Adrenal gland (tissue), 12 donors: Measurements from ENCODE around the gene SLC7A1. TPM values are rescaled to one million over a fixed set of nuclear protein-coding genes. Genes with fewer than 3 reads are reported as not detected.

ENCODE experiments used
- DNase-seq, 7 donors: peaks; one replicate each; pipeline ENCODE4 v3.0.0-alpha.2; 2019 to 2020
- H3K27ac ChIP-seq, 5 donors: fragments of 200-600 bp; sonication (generic) in 4 of 5; 1 replicate in 3 of 5; 2 replicates in 2 of 5; pipeline versions ENCODE4 v1.5.1 to v1.8.0; 2016 to 2020; ENCODE audit warnings: mild to moderate bottlenecking in 1 of 5
- H3K27me3 ChIP-seq: fragments of 200-600 bp; 2 replicates; pipeline ENCODE4 v1.8.0; 2021
- H3K36me3 ChIP-seq, 2 donors: fragments of 200-600 bp; replicated peaks in 1 of 2; 1 replicate in 1 of 2; 2 replicates in 1 of 2; pipeline versions ENCODE4 v1.5.1 to v1.8.0; 2018 to 2022
- H3K4me1 ChIP-seq, 2 donors: fragments of 200-600 bp; replicated peaks in 1 of 2; 1 replicate in 1 of 2; 2 replicates in 1 of 2; pipeline versions ENCODE4 v1.5.1 to v1.8.0; 2018 to 2021
- H3K4me3 ChIP-seq, 4 donors: fragments of 200-600 bp; sonication (generic) in 3 of 4; one replicate each; pipeline ENCODE4 v1.5.1; 2016 to 2018
- H3K9me3 ChIP-seq, 3 donors: fragments of 200-600 bp; sonication (generic) in 1 of 3; replicated peaks in 1 of 3; 1 replicate in 2 of 3; 2 replicates in 1 of 3; pipeline versions ENCODE4 v1.5.1 to v1.8.0; 2016 to 2021
- CTCF ChIP-seq, 6 experiments: fragments of 450-650 bp in 4 of 6; fragments of 200-600 bp in 2 of 6; sonication (generic) in 1 of 6; IDR thresholded peaks; 1 replicate in 5 of 6; 2 replicates in 1 of 6; pipeline versions ENCODE4 v1.5.1 to v1.8.0; 2016 to 2021; ENCODE audit warnings: antibody characterized with exemption in 6 of 6, mild to moderate bottlenecking in 2 of 6, moderate library complexity in 1 of 6
- POLR2A ChIP-seq, 2 donors: fragments of 450-650 bp; IDR thresholded peaks; one replicate each; pipeline ENCODE4 v1.6.1; 2017; ENCODE audit warnings: antibody characterized with exemption in 2 of 2, mild to moderate bottlenecking in 2 of 2, moderate library complexity in 1 of 2
- WGBS, 4 donors: extraction: QIAGEN DNeasy Blood & Tissue Kit in 2 of 4; methylation state at CpG; one replicate each; pipeline versions ENCODE4 v1.1.5 to v1.1.7; 2013 to 2017; 5-methylcytosine and 5-hydroxymethylcytosine counted together
- intact Hi-C, 2 donors: fragments of 100-400 bp; cut with DNase I; formaldehyde crosslinking; loops; one replicate each; pipeline versions ENCODE4 v1.14.1 to v1.15.0; 2022 to 2023
- polyA plus RNA-seq, 3 donors: library from polyadenylated mRNA; stranded (reverse); fragments of 200-250 nt in 2 of 3; fragments of 350-450 nt in 1 of 3; fragmentation: Illumina TruSeq in 1 of 3; extraction: RNeasy Lipid Tissue Mini Kit (QIAGEN cat#74804) in 1 of 3; gene quantifications; one replicate each; pipeline ENCODE4 v1.2.3, GENCODE V29; 2013 to 2014
- total RNA-seq, 9 donors: library from RNA; depleted of rRNA in 4 of 9; stranded (reverse); fragments of >200 nt in 4 of 9; fragments of 120-200 nt in 1 of 9; fragmentation: NEBNext Ultra II Directional in 1 of 9; extraction: Animal tissue kit (Norgen Biotek cat#: 25700) in 1 of 9; gene quantifications; one replicate each; pipeline versions ENCODE4 v1.1.0 to v1.2.4, GENCODE V29; 2013 to 2023
- donor health status: healthy with polysubstance abuse.
- donor health status: Bipolar disorder and iron deficiency.
- donor health status: DM: yes; HTN: yes; CAD: no.
- donor health status: DM: no; HTN: no; CAD: no.
- donor health status: DM: no; HTN: no; CAD: no.
- donor health status: DM: yes; HTN: yes; CAD: no.

Gene SLC7A1
- total and polyA plus RNA-seq, 12 donors: 2.2 to 87.6 (median 6.2) TPM

- 94 to 97% (median 95%) methylated on average over 14 of the region's 14 CpGs for WGBS, 4 donors
- TF ChIP-seq POLR2A (IDR thresholded peaks at IDR 0.05) (no peak), CTCF (IDR thresholded peaks at IDR 0.05) (no peak)
- H3K9me3 ChIP-seq: no peaks in the 10 kb centered on the region
- H3K4me1 ChIP-seq: peaks cover 0 to 4% of the 10 kb centered on the region in 2 donors
- intact Hi-C loops: loop anchor here (5.0 kb wide), 2 partner anchors 197 to 607 kb away; no protein-coding TSS in a partner anchor
- H3K27ac ChIP-seq: no peak overlapping the region
- H3K4me3 ChIP-seq: no peak overlapping the region
- H3K36me3 ChIP-seq: no peaks in the 10 kb centered on the region
- no peak for DNase-seq
- peaks cover 10% of the 10 kb centered on the region for H3K27me3 ChIP-seq
Observed at GRCh38 chr13:29509999-29510589, 85.4 kb downstream of the SLC7A1 start.

GRCh38 chr13:29508876-29509252 is 86.6 kb downstream of the SLC7A1 start:
- no peak for DNase-seq
- H3K9me3 ChIP-seq: no peaks in the 10 kb centered on the region
- peaks cover 15% of the 10 kb centered on the region for H3K27me3 ChIP-seq
- intact Hi-C loops: loop anchor here in 1 of 2 donors (5.0 kb wide), 2 partner anchors 198 to 608 kb away; no protein-coding TSS in a partner anchor
- TF ChIP-seq POLR2A (IDR thresholded peaks at IDR 0.05) (no peak), CTCF (IDR thresholded peaks at IDR 0.05) (no peak)
- no peak overlapping the region for H3K27ac ChIP-seq
- H3K36me3 ChIP-seq: no peaks in the 10 kb centered on the region
- WGBS, 4 donors: 62 to 81% (median 75%) methylated on average over 2 to 4 of the region's 4 CpGs
- H3K4me1 ChIP-seq: peaks cover 0 to 4% of the 10 kb centered on the region in 2 donors
- H3K4me3 ChIP-seq: no peak overlapping the region

- Histone ChIP-seq H3K9me3 (no peaks in the 10 kb centered on the region), H3K36me3 (no peaks in the 10 kb centered on the region), H3K27ac (no peak overlapping the region), H3K27me3 (peaks cover 15% of the 10 kb centered on the region), H3K4me1 (peaks cover 0 to 4% of the 10 kb centered on the region in 2 donors), H3K4me3 (no peak overlapping the region)
- WGBS, 4 donors: 29 to 45% (median 33%) methylated on average over 16 of the region's 16 CpGs
- intact Hi-C loops: loop anchor here in 1 of 2 donors (5.0 kb wide), 2 partner anchors 199 to 609 kb away; no protein-coding TSS in a partner anchor
- peak; percentile 72 to 95 (median 87) for DNase-seq
- TF ChIP-seq CTCF (IDR thresholded peaks at IDR 0.05) (peak; percentile 92 to 99 (median 94)), POLR2A (IDR thresholded peaks at IDR 0.05) (no peak)
Observed at GRCh38 chr13:29508130-29508875, 87.2 kb downstream of the SLC7A1 start.

- peaks cover 19% of the 10 kb centered on the region for H3K27me3 ChIP-seq
- WGBS, 4 donors: 76 to 79% (median 77%) methylated on average over 14 of the region's 14 CpGs
Observed at GRCh38 chr13:29507356-29507755, 88.1 kb downstream of the SLC7A1 start.

More at GRCh38 chr13:29507356-29507755, 88.1 kb downstream of the SLC7A1 start:
- no peak for TF ChIP-seq CTCF (IDR thresholded peaks at IDR 0.05)
- TF ChIP-seq POLR2A (IDR thresholded peaks at IDR 0.05): no peak
- no peak overlapping the region for H3K4me3 ChIP-seq
- DNase-seq: no peak
- no peaks in the 10 kb centered on the region for H3K36me3 ChIP-seq
- intact Hi-C loops: loop anchor here (2.0 to 5.0 kb wide), 3 partner anchors 200 to 610 kb away; no protein-coding TSS in a partner anchor
- no peak overlapping the region for H3K27ac ChIP-seq
- H3K9me3 ChIP-seq: no peaks in the 10 kb centered on the region
- H3K4me1 ChIP-seq: peaks cover 0 to 4% of the 10 kb centered on the region in 2 donors
